SU-DHL-6 (cell line): ENCODE results near the gene ATP11A.

Source experiments
- EZH2phosphoT487 ChIP-seq: fragments of 200-600 bp; sonication (generic), shearing (Covaris generic); conservative IDR thresholded peaks from 2 replicates; pipeline ENCODE4 v1.6.1; 2018; ENCODE audit warnings: mild to moderate bottlenecking, antibody characterized with exemption, low read length, moderate library complexity, mixed read lengths
- TF ChIP-seq, protein P1 (sequence below): fragments of 200-600 bp; sonication (generic); IDR thresholded peaks from one replicate; pipeline ENCODE4 v1.5.1; 2017; ENCODE audit warnings: antibody characterized with exemption, mild to moderate bottlenecking, low read length, moderate library complexity; ENCODE audit not compliant: insufficient read depth, poor library complexity, severe bottlenecking

DNA sequence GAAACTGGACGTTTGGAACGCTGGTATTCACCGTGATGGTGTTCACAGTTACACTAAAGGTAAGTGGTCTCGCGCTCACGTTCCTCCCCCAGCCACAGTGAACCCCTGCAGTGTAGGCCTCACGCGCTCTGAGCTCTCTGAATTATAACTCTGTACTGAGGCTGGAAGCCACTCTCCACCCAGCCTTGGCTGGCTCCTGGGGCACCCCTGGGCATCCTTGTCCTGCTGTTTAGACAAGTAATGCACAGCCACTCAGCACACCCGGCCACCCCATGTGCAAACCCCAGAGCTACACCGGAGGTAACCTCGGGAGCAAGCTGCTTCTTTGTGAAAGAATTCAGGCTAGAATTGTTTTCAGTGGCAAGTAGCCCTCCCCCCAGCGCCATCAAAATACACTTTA lies 181.9 kb downstream of the ATP11A start:
- TF ChIP-seq, protein P1, sequence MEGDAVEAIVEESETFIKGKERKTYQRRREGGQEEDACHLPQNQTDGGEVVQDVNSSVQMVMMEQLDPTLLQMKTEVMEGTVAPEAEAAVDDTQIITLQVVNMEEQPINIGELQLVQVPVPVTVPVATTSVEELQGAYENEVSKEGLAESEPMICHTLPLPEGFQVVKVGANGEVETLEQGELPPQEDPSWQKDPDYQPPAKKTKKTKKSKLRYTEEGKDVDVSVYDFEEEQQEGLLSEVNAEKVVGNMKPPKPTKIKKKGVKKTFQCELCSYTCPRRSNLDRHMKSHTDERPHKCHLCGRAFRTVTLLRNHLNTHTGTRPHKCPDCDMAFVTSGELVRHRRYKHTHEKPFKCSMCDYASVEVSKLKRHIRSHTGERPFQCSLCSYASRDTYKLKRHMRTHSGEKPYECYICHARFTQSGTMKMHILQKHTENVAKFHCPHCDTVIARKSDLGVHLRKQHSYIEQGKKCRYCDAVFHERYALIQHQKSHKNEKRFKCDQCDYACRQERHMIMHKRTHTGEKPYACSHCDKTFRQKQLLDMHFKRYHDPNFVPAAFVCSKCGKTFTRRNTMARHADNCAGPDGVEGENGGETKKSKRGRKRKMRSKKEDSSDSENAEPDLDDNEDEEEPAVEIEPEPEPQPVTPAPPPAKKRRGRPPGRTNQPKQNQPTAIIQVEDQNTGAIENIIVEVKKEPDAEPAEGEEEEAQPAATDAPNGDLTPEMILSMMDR: no peak
- no peak for TF ChIP-seq EZH2phosphoT487
